NCI-H748 (cell line): ENCODE data around the gene GGCT.
"Not testable (repeated sequence)": the region's sequence is repeated elsewhere in the genome, so short reads cannot be mapped to it uniquely, and the experiment has no call there.

Experiments used
- DNase-seq: peaks from one replicate; lab custom pipeline; 2025; ENCODE audit not compliant: unreplicated experiment; lab: John Stamatoyannopoulos, UW

GGCT gene, protein sequence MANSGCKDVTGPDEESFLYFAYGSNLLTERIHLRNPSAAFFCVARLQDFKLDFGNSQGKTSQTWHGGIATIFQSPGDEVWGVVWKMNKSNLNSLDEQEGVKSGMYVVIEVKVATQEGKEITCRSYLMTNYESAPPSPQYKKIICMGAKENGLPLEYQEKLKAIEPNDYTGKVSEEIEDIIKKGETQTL

GRCh38 chr7:30504301-30505173 is at the start of gene GGCT:
Gene GGCT (minus strand): TSS chr7:30504829. CDS start chr7:30504709, 120 bp downstream.
- DNase-seq = peak; percentile 99

DNA sequence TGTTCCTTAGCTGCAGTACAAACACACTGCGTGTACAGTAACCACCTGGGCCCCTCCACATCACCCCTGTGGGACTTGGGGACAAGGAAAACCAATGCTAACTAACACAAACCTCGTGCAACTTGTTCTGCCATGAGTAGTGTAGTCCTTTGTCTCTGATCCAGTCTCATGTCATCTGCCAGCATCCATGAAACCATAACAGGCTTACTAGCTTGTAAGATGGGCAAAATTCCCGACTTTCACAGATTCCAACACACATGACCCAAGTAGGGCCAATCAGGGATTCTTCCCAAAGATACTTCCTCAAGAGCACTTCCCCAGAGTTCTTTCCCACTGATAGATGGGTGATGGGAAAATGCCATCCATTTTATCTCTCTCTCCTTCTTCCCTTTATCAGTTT is 48.9 kb upstream of the GGCT start:
- DNase-seq = no peak

- DNase-seq = no peak
Observed at GRCh38 chr7:30553141-30553540, 48.5 kb upstream of the GGCT start.

- no peak for DNase-seq
Observed at GRCh38 chr7:30552330-30552729, 47.7 kb upstream of the GGCT start.

- DNase-seq = peak; percentile 63
Observed at GRCh38 chr7:30549931-30550493, 45.4 kb upstream of the GGCT start.

- DNase-seq = peak; percentile 90
Observed at GRCh38 chr7:30548845-30549244, 44.2 kb upstream of the GGCT start.

- DNase-seq = no peak
Observed at GRCh38 chr7:30546596-30546995, 42.0 kb upstream of the GGCT start.

DNA sequence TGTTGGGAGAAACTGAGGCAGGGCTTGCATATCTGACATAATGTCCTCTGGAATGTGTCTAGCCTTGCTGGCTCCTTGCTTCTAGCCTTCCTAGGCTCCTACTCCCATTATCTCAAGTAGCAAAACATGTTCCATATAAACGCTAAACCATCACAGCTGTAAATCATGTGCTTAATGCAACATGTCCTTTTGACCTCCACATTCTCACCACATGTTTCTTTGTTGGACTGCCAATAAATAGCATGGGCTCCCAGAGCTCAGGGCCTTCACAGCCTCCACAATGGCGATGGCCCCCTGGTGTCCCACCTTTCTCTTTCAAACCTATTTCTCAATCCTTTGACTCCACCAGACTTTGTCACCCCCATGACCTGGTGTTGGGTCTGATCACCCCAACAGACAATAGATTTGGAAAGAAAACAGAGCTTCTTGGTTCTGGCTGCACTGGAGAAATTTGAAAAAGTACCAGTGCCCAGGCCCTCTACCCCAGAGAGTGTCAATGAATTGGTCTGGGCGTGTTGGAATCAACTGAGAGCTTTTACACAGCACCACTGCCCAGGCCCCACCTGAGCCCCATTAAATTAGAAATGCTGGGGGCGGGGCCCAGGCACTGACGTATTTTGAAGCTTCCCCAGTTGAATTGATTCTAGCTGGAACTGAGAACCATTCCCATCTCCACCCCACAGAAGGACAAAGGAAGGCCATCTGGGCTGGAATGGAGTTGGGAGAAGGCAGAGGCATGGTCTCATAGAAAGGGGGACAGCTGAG is 41.3 kb upstream of the GGCT start:
- DNase-seq = no peak

DNA sequence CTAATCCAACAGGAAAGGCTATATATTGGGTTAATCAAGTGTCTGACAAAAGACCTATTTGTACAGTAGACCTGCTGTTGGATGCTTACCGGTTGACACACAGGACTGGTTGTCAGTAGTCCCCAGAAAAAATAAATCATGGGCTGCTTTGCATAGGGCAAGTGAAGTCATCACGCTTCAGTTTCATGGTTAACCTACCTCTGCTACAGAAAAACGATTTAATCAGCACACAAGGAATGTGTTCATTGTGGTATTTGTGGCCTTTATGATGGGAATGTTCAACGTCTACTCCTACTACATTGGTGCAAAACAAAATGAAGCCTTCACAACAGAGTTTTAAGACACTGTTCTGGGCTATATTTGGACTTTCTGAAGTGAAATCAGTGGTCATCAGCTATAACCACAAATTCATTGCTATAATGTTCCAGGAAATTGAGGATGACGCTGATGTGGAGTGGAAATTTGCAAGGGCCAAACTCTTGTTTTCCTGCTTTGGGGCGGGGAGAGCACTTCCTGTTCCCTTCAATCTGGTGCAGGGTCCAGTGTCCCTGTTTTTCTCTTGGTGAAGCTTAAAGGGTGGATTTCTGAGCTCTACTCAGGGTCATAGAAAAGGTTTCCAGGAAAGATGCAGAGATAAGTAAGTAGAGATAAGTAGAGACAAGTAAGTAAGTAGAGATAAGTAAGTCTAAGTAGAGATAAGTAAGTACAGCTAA is 39.3 kb upstream of the GGCT start:
- DNase-seq = no peak

DNA sequence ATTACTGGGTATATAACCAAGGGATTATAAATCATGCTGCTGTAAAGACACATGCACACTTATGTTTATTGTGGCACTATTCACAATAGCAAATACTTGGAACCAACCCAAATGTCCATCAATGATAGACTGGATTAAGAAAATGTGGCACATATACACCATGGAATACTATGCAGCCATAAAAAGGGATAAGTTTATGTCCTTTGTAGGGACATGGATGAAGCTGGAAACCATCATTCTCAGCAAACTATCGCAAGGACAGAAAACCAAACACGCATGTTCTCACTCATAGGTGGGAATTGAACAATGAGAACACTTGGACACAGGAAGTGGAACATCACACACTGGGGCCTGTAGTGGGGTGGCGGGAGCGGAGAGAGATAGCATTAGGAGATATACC is 38.5 kb upstream of the GGCT start:
- DNase-seq = not testable (repeated sequence)

DNA sequence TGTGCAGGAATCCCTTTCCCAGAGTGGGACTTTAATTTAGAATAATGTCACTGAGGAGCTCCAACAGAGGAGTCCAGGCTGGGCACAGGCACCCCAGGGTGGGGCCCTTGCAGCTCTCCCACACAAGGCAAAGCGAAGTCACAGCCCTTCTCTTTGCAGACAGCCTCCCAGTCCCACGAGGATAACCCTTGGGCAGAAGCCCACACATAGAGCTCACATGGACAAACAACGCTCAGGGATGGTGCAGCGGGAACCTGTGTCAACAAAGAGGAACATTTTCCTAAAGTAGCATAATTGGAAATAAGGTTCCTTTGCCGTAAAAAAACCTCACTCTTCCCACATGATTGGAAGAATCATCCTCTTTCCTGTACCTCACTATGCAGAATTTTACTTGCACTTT is 29.3 kb upstream of the GGCT start:
- DNase-seq = no peak

DNA sequence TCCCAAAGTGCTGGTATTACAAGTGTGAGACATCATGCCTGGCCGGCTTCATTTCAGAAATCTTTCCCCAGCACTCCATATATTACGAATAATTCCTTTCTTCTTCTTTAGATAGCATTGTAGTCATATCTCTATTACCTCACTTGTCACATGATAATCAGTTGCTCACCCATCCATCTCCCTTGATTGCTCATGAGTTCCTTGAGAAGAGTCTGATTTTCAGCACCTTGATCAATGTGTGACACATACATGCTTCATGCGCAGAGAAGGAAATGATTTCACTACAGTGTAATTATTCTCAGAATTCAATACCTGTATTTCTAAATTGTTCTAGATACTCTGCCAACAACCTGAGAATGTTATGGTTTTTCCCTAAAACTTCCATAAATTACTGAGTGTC is 26.7 kb upstream of the GGCT start:
- no peak for DNase-seq

GRCh38 chr7:30530373-30530772 is 25.7 kb upstream of the GGCT start:
- DNase-seq = no peak

GRCh38 chr7:30528779-30529178 is 24.1 kb upstream of the GGCT start:
- DNase-seq = no peak

- DNase-seq = not testable (repeated sequence)
Observed at GRCh38 chr7:30527297-30527696, 22.7 kb upstream of the GGCT start.

DNA sequence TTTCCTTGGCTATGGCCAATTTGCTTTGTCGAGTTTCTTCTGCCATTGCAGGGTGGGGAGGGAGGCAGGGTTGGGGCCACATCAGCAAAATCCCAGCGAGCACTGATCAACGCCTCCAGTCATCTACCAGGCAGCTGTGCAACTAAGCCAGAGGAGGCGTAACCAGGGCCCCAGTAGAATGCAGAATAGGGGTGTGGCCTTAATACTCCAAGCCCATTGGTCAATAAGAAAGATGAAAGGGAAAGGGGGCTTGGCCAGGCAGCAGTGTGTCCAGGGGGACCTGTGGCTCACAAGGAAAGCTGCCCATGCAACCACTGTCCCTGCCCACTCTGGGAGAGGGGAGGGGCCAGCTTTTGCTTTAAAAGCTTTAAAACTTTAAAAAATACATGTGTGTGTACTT is 21.5 kb upstream of the GGCT start:
- peak; percentile 20 for DNase-seq

- DNase-seq = no peak
Observed at GRCh38 chr7:30525429-30525828, 20.8 kb upstream of the GGCT start.

GRCh38 chr7:30524545-30524944 is 19.9 kb upstream of the GGCT start:
- no peak for DNase-seq

- no peak for DNase-seq
Observed at GRCh38 chr7:30523466-30523865, 18.8 kb upstream of the GGCT start.

- DNase-seq = no peak
Observed at GRCh38 chr7:30522159-30522558, 17.5 kb upstream of the GGCT start.

DNA sequence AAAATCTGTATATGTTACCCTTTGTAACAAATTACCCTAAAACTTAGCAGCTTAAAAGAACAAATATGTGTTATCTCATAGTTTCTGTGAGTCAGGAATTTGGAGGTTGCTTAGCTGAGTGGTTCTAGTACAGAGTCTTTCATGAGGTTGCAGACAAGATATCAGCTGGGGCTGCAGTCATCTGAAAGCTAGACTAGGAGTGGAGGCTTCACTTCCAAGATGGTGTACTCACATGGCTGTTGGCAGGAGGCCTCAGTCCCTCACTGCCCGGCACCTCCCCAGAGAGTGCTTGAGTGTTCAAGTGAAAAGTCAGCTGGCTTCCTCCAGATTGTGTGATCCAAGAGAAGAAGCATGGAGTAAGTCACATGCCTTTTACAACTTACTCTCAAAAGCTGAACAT is 16.9 kb upstream of the GGCT start:
- DNase-seq = no peak
